HEK293 (cell line): Measurements from ENCODE around the gene BLACAT1.

ENCODE experiments used
- HOXA7 ChIP-seq: sonication (generic); formaldehyde crosslinking; IDR thresholded peaks from 2 replicates; pipeline ENCODE4 v1.8.1; 2022; ENCODE audit warnings: missing genetic modification reagents, borderline replicate concordance
- MEIS1 ChIP-seq: sonication (generic); formaldehyde crosslinking; IDR thresholded peaks from 2 replicates; pipeline ENCODE4 v1.8.1; 2022; ENCODE audit warnings: missing genetic modification reagents, mild to moderate bottlenecking, borderline replicate concordance
- SETDB1 ChIP-seq: IDR thresholded peaks from one replicate; pipeline ENCODE4 v1.6.1; 2017; ENCODE audit warnings: mild to moderate bottlenecking, low read length, moderate library complexity, mixed read lengths; ENCODE audit not compliant: insufficient read length
- SP2 ChIP-seq: fragments of 450-650 bp; formaldehyde crosslinking; IDR thresholded peaks from 2 replicates; pipeline ENCODE4 v1.5.1; 2016; ENCODE audit warnings: missing biosample characterization, missing genetic modification characterization
- WT1 ChIP-seq: fragments of 450-650 bp; formaldehyde crosslinking; IDR thresholded peaks from 2 replicates; pipeline ENCODE4 v1.5.1; 2016; ENCODE audit warnings: missing biosample characterization, missing genetic modification characterization
- YY1 ChIP-seq: fragments of 450-650 bp; formaldehyde crosslinking; IDR thresholded peaks from 2 replicates; pipeline ENCODE4 v1.5.1; 2018; ENCODE audit warnings: missing biosample characterization, missing genetic modification characterization
- ZFHX2 ChIP-seq: fragments of 450-650 bp; formaldehyde crosslinking; conservative IDR thresholded peaks from 2 replicates; pipeline ENCODE4 v1.5.1; 2016; ENCODE audit warnings: missing biosample characterization, missing genetic modification characterization
- ZFP37 ChIP-seq: fragments of 450-650 bp; formaldehyde crosslinking; IDR thresholded peaks from 2 replicates; pipeline ENCODE4 v1.5.1; 2016; ENCODE audit warnings: missing biosample characterization, missing genetic modification characterization
- ZNF133 ChIP-seq: fragments of 450-650 bp; formaldehyde crosslinking; IDR thresholded peaks from 2 replicates; pipeline ENCODE4 v1.5.1; 2016; ENCODE audit warnings: missing biosample characterization, missing genetic modification characterization
- ZNF146 ChIP-seq: fragments of 450-650 bp; formaldehyde crosslinking; IDR thresholded peaks from 2 replicates; pipeline ENCODE4 v1.5.1; 2016; ENCODE audit warnings: missing biosample characterization, missing genetic modification characterization
- ZNF239 ChIP-seq: fragments of 450-650 bp; formaldehyde crosslinking; IDR thresholded peaks from 2 replicates; pipeline ENCODE4 v1.5.1; 2016; ENCODE audit warnings: missing biosample characterization, missing genetic modification characterization
- ZNF341 ChIP-seq: fragments of 450-650 bp; formaldehyde crosslinking; IDR thresholded peaks from 2 replicates; pipeline ENCODE4; 2016; ENCODE audit warnings: low read depth, missing biosample characterization, missing genetic modification characterization
- ZNF350 ChIP-seq: fragments of 450-650 bp; formaldehyde crosslinking; IDR thresholded peaks from 2 replicates; pipeline ENCODE4 v1.5.0; 2017; ENCODE audit warnings: missing biosample characterization, mild to moderate bottlenecking, missing genetic modification characterization
- ZNF366 ChIP-seq: fragments of 450-650 bp; formaldehyde crosslinking; conservative IDR thresholded peaks from 2 replicates; pipeline ENCODE4 v1.5.1; 2016; ENCODE audit warnings: missing biosample characterization, missing genetic modification characterization
- ZNF37A ChIP-seq: fragments of 450-650 bp; IDR thresholded peaks from 2 replicates; pipeline ENCODE4 v1.5.1; 2018; ENCODE audit warnings: missing biosample characterization, missing genetic modification characterization
- ZNF501 ChIP-seq: fragments of 450-650 bp; formaldehyde crosslinking; IDR thresholded peaks from 2 replicates; pipeline ENCODE4 v1.5.1; 2016; ENCODE audit warnings: missing biosample characterization, missing genetic modification characterization
- ZNF580 ChIP-seq: fragments of 450-650 bp; formaldehyde crosslinking; IDR thresholded peaks from 2 replicates; pipeline ENCODE4 v1.5.1; 2016; ENCODE audit warnings: missing biosample characterization, missing genetic modification characterization
- ZNF654 ChIP-seq: fragments of 450-650 bp; formaldehyde crosslinking; IDR thresholded peaks from 2 replicates; pipeline ENCODE4 v1.5.1; 2016; ENCODE audit warnings: low read depth, missing biosample characterization, missing genetic modification characterization
- ZNF843 ChIP-seq: fragments of 450-650 bp; formaldehyde crosslinking; IDR thresholded peaks from 2 replicates; pipeline ENCODE4 v1.5.1; 2016; ENCODE audit warnings: missing biosample characterization, missing genetic modification characterization
- ZSCAN18 ChIP-seq: fragments of 450-650 bp; formaldehyde crosslinking; IDR thresholded peaks from 2 replicates; pipeline ENCODE4 v1.5.1; 2016; ENCODE audit warnings: missing biosample characterization, missing genetic modification characterization
- ZSCAN30 ChIP-seq: fragments of 450-650 bp; IDR thresholded peaks from 2 replicates; pipeline ENCODE4 v1.5.1; 2018; ENCODE audit warnings: missing biosample characterization, mild to moderate bottlenecking, missing genetic modification characterization, moderate library complexity
- TF ChIP-seq, protein P1 (sequence below): fragments of 450-650 bp; formaldehyde crosslinking; IDR thresholded peaks from 2 replicates; pipeline ENCODE4 v1.5.1; 2017; ENCODE audit warnings: missing biosample characterization, missing genetic modification characterization
- TF ChIP-seq, protein P2 (sequence below): fragments of 450-650 bp; formaldehyde crosslinking; IDR thresholded peaks from 2 replicates; pipeline ENCODE4 v1.5.1; 2016; ENCODE audit warnings: missing biosample characterization, missing genetic modification characterization
- TF ChIP-seq, protein P3 (sequence below): fragments of 450-650 bp; formaldehyde crosslinking; IDR thresholded peaks from 2 replicates; pipeline ENCODE4 v1.5.1; 2017; ENCODE audit warnings: missing biosample characterization, missing genetic modification characterization
- TF ChIP-seq, protein P4 (sequence below): fragments of 450-650 bp; formaldehyde crosslinking; conservative IDR thresholded peaks from 2 replicates; pipeline ENCODE4 v1.5.1; 2016; ENCODE audit warnings: low read depth, missing biosample characterization, missing genetic modification characterization

BLACAT1 gene

GRCh38 chr1:205495237-205495823 is 39.5 kb upstream of the BLACAT1 start (continued):
- TF ChIP-seq, protein P1, sequence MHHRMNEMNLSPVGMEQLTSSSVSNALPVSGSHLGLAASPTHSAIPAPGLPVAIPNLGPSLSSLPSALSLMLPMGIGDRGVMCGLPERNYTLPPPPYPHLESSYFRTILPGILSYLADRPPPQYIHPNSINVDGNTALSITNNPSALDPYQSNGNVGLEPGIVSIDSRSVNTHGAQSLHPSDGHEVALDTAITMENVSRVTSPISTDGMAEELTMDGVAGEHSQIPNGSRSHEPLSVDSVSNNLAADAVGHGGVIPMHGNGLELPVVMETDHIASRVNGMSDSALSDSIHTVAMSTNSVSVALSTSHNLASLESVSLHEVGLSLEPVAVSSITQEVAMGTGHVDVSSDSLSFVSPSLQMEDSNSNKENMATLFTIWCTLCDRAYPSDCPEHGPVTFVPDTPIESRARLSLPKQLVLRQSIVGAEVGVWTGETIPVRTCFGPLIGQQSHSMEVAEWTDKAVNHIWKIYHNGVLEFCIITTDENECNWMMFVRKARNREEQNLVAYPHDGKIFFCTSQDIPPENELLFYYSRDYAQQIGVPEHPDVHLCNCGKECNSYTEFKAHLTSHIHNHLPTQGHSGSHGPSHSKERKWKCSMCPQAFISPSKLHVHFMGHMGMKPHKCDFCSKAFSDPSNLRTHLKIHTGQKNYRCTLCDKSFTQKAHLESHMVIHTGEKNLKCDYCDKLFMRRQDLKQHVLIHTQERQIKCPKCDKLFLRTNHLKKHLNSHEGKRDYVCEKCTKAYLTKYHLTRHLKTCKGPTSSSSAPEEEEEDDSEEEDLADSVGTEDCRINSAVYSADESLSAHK (tag by site-specific recombination): peak; percentile 51; the same call in 1 of the 2 replicates
- no peak for TF ChIP-seq ZNF146 (tag by site-specific recombination)
- TF ChIP-seq ZNF341 (tag by site-specific recombination): peak; percentile 40; the same call in 1 of the 2 replicates
- TF ChIP-seq, protein P2, sequence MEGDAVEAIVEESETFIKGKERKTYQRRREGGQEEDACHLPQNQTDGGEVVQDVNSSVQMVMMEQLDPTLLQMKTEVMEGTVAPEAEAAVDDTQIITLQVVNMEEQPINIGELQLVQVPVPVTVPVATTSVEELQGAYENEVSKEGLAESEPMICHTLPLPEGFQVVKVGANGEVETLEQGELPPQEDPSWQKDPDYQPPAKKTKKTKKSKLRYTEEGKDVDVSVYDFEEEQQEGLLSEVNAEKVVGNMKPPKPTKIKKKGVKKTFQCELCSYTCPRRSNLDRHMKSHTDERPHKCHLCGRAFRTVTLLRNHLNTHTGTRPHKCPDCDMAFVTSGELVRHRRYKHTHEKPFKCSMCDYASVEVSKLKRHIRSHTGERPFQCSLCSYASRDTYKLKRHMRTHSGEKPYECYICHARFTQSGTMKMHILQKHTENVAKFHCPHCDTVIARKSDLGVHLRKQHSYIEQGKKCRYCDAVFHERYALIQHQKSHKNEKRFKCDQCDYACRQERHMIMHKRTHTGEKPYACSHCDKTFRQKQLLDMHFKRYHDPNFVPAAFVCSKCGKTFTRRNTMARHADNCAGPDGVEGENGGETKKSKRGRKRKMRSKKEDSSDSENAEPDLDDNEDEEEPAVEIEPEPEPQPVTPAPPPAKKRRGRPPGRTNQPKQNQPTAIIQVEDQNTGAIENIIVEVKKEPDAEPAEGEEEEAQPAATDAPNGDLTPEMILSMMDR: peak; percentile 20; the same call in 1 of the 2 replicates
- peak; percentile 54; the same call in 1 of the 2 replicates for TF ChIP-seq MEIS1 (CRISPR knock-in tag)
- TF ChIP-seq HOXA7: no peak
- no peak for TF ChIP-seq ZFP37 (tag by site-specific recombination)
- no peak for TF ChIP-seq ZNF654
- peak; percentile 61 for TF ChIP-seq SP2
- TF ChIP-seq, protein P3, sequence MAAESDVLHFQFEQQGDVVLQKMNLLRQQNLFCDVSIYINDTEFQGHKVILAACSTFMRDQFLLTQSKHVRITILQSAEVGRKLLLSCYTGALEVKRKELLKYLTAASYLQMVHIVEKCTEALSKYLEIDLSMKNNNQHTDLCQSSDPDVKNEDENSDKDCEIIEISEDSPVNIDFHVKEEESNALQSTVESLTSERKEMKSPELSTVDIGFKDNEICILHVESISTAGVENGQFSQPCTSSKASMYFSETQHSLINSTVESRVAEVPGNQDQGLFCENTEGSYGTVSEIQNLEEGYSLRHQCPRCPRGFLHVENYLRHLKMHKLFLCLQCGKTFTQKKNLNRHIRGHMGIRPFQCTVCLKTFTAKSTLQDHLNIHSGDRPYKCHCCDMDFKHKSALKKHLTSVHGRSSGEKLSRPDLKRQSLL (tag by site-specific recombination): peak; percentile 88
- TF ChIP-seq ZSCAN18 (tag by site-specific recombination): no peak
- no peak for TF ChIP-seq ZNF37A
- no peak for TF ChIP-seq ZNF239
- TF ChIP-seq ZNF843: peak; percentile 81
- TF ChIP-seq ZNF501 (tag by site-specific recombination): peak; percentile 78; the same call in 1 of the 2 replicates
- peak; percentile 74 for TF ChIP-seq ZFHX2 (tag by site-specific recombination)
- no peak for TF ChIP-seq ZNF133 (tag by site-specific recombination)
- TF ChIP-seq YY1 (tag by site-specific recombination): peak; percentile 55; the same call in 1 of the 2 replicates
- TF ChIP-seq ZNF580 (tag by site-specific recombination): peak; percentile 48; the same call in 1 of the 2 replicates
- TF ChIP-seq, protein P4, sequence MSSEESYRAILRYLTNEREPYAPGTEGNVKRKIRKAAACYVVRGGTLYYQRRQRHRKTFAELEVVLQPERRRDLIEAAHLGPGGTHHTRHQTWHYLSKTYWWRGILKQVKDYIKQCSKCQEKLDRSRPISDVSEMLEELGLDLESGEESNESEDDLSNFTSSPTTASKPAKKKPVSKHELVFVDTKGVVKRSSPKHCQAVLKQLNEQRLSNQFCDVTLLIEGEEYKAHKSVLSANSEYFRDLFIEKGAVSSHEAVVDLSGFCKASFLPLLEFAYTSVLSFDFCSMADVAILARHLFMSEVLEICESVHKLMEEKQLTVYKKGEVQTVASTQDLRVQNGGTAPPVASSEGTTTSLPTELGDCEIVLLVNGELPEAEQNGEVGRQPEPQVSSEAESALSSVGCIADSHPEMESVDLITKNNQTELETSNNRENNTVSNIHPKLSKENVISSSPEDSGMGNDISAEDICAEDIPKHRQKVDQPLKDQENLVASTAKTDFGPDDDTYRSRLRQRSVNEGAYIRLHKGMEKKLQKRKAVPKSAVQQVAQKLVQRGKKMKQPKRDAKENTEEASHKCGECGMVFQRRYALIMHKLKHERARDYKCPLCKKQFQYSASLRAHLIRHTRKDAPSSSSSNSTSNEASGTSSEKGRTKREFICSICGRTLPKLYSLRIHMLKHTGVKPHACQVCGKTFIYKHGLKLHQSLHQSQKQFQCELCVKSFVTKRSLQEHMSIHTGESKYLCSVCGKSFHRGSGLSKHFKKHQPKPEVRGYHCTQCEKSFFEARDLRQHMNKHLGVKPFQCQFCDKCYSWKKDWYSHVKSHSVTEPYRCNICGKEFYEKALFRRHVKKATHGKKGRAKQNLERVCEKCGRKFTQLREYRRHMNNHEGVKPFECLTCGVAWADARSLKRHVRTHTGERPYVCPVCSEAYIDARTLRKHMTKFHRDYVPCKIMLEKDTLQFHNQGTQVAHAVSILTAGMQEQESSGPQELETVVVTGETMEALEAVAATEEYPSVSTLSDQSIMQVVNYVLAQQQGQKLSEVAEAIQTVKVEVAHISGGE (tag by site-specific recombination): peak; percentile 47; the same call in 1 of the 2 replicates
- TF ChIP-seq ZSCAN30 (tag by site-specific recombination): peak; percentile 69; the same call in 1 of the 2 replicates
- no peak for TF ChIP-seq SETDB1
- TF ChIP-seq ZNF366 (tag by site-specific recombination): peak; percentile 56
- TF ChIP-seq ZNF350 (tag by site-specific recombination): no peak
- peak; percentile 88 for TF ChIP-seq WT1 (tag by site-specific recombination)
